GM10248 (cell line): ENCODE data around the gene B2M.
"Not testable (repeated sequence)": the region's sequence is repeated elsewhere in the genome, so short reads cannot be mapped to it uniquely, and the experiment has no call there.

ENCODE experiments used
- CTCF ChIA-PET: fragments of 300-600 bp; sonication (Branson Sonifier 250); formaldehyde crosslinking; extraction: SDS; loops from one replicate; lab custom pipeline; 2021; ENCODE audit warnings: antibody characterized with exemption; lab: Yijun Ruan, JAX
- POLR2A ChIA-PET: fragments of 350-650 bp; sonication (Branson Sonifier 250); formaldehyde crosslinking; extraction: SDS; loops from one replicate; lab custom pipeline; 2020; ENCODE audit warnings: antibody characterized with exemption; lab: Yijun Ruan, JAX
- DNase-seq: peaks from one replicate; pipeline ENCODE4 v3.0.0; 2012; ENCODE audit errors: extremely low spot score
- CTCF ChIP-seq: IDR thresholded peaks from 2 replicates; pipeline ENCODE4 v1.5.1; 2012; ENCODE audit warnings: mild to moderate bottlenecking, low read depth; ENCODE audit errors: extremely low read depth, missing control alignments, control extremely low read depth

Gene B2M

GRCh38 chr15:44738340-44738984 is 27.1 kb downstream of the B2M start:
- CTCF ChIA-PET: interaction anchor here (0.8 to 7.0 kb wide), 31 partner anchors 9 to 253 kb away, joined by 3 to 117 read pairs (median 7); partner anchors contain the start of genes B2M, PATL2 and SPG11
- POLR2A ChIA-PET: interaction anchor here (1.1 to 4.1 kb wide), 3 partner anchors 11 to 26 kb away, joined by 7 to 45 read pairs (median 41); partner anchors contain the start of genes B2M and PATL2
- peak; percentile 52 for DNase-seq
- TF ChIP-seq CTCF: peak; percentile 63

GRCh38 chr15:44739222-44739847 is 28.0 kb downstream of the B2M start:
- not testable (repeated sequence) for DNase-seq
- ChIA-PET POLR2A (interaction anchor here (0.6 kb wide), 1 partner anchor 27 kb away, joined by 7 read pairs; no protein-coding TSS in a partner anchor), CTCF (interaction anchor here (0.9 to 7.0 kb wide), 22 partner anchors 8 to 254 kb away, joined by 3 to 117 read pairs (median 10); partner anchors contain the start of genes B2M, PATL2 and SPG11)

GRCh38 chr15:44743454-44743853 is 32.1 kb downstream of the B2M start:
- CTCF ChIA-PET, POLR2A ChIA-PET, DNase-seq: not testable (repeated sequence)

GRCh38 chr15:44753345-44753744 is 42.0 kb downstream of the B2M start:
- no peak for DNase-seq
- TF ChIP-seq CTCF: no peak
- POLR2A ChIA-PET: no interaction called here
- CTCF ChIA-PET: interaction anchor here (0.9 kb wide), 1 partner anchor 17 kb away, joined by 4 read pairs; the partner anchor contains the start of gene TRIM69

GRCh38 chr15:44763187-44763586 is 51.9 kb downstream of the B2M start:
- CTCF ChIA-PET: no interaction called here
- POLR2A ChIA-PET: no interaction called here
- no peak for TF ChIP-seq CTCF
- DNase-seq: no peak

- ChIA-PET CTCF (interaction anchor here (1.9 kb wide), 1 partner anchor 8 kb away, joined by 4 read pairs; no protein-coding TSS in a partner anchor), POLR2A (no interaction called here)
- DNase-seq: no peak
- TF ChIP-seq CTCF: no peak
Measured at GRCh38 chr15:44763848-44764247, 52.5 kb downstream of the B2M start.

GRCh38 chr15:44765036-44765435 is 53.7 kb downstream of the B2M start:
- ChIA-PET POLR2A (no interaction called here), CTCF (interaction anchor here (1.6 to 3.0 kb wide), 6 partner anchors 9 to 114 kb away, joined by 3 to 13 read pairs (median 4); partner anchors contain the start of gene SPG11)
- no peak for TF ChIP-seq CTCF
- DNase-seq: no peak
